ENCODE measurements around the gene RNF11.
"Not testable (repeated sequence)": the region's sequence is repeated elsewhere in the genome, so short reads cannot be mapped to it uniquely, and the experiment has no call there.

The RNF11 gene

GRCh38 chr1:51235673-51236530 lies at the start of gene RNF11:
Gene RNF11, plus strand, starts transcription at chr1:51236273. Its CDS starts 484 bp downstream, at chr1:51236757.
- peak; percentile 81 for DNase-seq

DNA sequence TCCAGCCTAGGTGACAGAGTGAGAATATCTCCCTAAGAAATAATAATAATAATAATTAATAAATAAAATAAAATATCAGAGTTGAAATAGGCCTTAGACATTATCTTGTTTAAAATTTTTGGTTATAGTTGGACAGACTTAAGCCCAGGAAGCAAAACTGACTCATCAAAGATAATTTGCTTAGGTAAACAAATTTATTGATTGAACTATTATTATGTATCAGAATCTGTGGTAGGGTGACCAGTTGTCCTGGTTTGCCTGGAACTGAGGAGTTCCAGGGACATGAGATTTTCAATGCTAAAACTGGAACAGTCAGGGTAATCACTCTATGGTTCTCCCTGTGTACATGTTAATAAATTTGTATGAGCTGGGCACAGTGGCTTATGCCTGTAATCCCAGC lies 47.8 kb upstream of the RNF11 start:
- DNase-seq = no peak

DNA sequence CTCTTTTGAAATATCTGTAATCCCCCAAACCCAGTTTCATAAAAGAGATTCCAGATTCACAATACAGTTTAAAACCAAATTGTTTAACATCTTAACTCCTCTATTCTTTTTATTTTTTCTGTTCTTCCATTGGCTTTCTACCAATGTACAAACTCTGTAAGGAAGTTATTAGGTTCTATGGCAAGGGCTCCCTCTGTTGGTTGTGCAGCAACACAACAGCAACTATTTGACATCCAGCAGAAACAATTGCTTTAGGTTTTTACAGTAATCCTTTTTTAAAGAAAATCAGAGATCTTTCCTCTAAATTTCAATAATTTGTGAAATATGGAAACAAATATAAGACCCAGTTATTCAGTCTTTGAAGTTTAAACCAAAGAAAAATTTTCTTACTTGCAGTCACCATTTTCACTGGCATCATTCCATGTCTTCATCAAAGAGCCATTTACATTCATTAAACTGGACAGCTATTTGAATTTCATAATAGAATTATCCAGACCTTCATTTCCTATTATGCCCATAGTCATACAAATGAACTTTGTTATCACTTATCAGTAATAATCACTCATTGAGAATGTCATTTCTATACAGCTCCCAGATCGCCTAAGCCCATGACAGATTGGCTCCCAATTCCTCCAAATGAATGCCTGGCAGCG lies 46.5 kb upstream of the RNF11 start:
- peak; percentile 37 for DNase-seq

DNA sequence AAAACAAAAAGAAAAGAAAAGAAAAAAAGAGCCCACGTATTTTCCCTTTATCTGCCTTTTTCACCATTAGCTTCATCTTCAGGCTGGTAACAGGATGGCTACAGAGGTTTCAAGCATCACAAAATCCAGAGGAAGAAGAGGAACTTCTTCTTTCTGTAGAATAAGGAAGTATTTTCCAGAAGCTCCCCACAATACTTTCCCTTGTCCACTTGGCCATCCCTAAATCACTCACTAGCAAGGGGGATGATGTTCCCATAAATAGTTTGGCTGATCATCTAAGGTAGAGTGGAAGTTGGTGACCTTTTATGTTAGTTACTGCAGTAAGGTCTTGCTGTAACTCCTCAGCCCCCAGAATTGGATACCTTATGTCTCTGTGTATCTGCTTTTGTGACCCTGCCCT lies 45.1 kb upstream of the RNF11 start:
- DNase-seq = no peak

DNA sequence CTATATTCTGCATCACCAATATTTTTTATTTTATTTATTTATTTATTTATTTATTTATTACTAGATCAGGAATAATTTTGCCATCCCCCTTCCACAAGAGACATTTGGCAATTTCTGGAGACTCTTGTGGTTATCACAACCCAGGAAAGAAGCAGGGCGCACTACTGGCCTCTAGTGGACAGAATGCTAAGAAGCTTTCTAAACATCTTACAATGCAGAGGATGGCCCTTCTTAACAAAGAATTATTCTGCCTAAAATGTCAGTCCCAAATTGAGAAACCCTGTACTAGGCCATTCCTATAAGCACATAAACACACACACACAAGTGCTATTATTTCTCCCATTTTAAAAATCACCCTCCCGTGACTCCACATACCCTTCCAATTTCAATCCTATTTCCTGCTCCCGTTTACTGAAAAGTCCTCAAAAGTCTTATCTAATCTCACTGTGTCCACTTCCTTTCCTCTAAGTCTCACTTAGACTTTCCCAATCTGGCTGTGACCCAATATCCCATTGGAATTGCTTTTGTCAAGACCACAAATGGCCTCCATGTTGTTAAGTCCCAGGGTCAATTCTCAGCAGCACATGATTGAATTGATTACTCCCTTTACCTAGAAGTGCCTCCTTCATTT lies 43.7 kb upstream of the RNF11 start:
- no peak for DNase-seq

GRCh38 chr1:51193564-51193963 lies 42.5 kb upstream of the RNF11 start:
- DNase-seq = no peak

DNA sequence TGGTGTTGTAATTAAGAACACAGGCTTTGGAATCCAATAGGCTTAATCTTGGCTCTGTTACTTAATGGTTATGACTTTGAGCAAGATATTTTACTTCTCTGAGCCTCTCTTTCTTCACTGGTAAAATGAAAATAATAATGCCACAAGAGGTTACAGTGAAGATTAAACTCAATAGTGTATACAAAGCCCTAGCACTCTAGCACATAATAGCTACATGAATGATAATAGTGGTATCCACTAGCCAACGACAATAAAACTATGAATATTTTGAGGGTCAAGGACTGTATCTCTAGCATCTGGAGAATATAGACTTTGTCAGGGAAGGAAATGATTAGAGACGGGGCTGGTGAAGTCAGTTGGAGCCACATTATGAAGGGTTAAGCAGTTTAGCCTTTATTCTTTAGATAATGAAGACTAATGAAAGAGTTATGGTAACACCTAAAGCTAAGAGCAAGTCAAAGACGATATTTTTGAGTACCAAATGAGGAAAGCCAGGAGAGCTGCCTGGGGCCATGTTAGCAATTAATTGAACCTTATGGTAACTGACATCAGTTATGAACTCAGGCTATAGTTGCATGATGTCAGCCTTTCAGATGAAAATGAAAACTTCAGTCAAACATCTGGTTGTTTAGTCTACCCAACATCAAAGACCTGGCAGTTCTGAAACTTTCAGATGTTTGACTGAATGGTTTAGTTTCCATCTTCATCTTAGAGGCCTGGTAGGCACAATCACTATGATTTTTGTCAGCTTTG lies 32.8 kb upstream of the RNF11 start:
- no peak for DNase-seq

DNA sequence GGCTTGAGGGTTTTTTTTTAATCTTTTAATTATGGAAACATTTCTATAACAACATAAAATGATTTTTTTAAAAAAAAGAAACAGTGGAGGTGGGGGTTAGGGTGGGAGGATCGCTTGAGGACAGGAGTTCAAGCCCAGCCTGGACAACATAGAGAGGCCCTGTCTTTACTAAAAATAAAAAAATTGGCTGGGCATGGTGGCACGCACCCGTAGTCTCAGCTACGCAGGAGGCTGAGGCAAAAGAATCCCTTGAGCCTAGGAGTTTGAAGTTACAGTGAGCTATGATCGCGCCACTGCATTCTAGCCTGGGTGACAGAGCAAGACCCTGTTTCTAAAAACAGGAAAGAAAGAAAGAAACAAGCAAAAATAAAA lies 32.2 kb upstream of the RNF11 start:
- no peak for DNase-seq

DNA sequence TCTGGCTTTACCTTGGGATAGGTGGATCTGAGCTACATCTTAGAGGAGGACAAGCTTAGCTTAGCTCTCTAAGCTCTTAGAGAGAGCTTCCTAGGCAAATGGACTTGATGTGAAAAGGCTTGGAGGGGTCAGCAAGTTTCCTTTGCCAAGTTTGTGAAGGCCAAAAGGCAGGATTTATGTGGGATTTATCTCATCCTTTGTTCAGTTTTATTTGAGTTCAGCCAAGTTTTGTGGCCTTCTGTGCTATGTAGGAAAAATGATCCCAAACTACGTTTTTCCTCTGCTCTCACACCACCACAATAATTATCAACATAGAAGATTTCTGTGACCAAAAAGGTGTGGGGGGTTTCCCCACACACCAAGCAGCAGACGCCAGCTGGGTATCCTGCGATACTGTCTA lies 26.0 kb upstream of the RNF11 start:
- DNase-seq = no peak

DNA sequence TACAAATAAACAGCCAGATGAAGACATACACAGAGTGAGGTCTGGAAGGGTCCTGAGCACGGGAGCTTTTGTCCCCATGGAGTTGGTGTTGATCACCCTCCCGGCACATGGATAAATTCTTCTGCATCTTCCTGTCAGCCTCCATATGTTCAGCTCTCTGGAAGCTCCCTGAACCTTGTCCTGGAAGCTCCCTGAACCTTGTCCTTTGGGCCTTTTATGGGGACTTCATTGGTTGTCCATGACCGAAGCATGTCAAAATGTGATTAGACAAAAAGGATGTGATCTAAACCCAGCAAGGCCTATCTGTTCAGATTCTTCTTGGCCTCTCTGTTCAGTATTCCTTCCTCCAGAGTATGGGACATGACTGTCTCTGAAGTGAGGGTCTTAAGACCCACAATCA lies 25.4 kb upstream of the RNF11 start:
- no peak for DNase-seq

DNA sequence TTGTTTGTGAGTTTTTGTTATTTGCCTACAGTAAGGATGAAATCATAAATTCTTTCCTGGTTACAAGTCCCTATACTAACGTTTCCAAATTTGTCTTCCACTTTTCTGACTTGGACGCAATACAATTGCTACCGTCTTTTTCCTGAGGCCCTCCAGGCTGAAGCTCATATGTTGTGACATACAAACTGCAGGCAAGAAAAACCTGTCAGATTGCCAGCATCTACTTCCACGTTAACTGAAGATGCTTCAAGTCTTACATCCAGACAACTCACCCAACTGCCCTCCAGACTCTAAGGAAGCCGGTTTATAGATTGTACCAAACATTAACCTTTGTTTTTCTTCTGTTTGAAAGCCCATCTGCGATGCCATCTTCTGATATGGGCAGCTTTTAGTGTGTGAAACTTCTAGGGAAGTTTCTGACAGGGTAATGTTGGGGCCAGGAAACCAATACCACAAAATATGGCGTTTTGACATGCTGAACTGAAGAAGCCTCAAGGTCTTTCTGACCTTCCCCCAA lies 21.4 kb upstream of the RNF11 start:
- DNase-seq = no peak

GRCh38 chr1:51215169-51215568 lies 20.9 kb upstream of the RNF11 start:
- no peak for DNase-seq

- DNase-seq = no peak
Observed at GRCh38 chr1:51216631-51217030, 19.4 kb upstream of the RNF11 start.

GRCh38 chr1:51217101-51217500 lies 19.0 kb upstream of the RNF11 start:
- DNase-seq = no peak

DNA sequence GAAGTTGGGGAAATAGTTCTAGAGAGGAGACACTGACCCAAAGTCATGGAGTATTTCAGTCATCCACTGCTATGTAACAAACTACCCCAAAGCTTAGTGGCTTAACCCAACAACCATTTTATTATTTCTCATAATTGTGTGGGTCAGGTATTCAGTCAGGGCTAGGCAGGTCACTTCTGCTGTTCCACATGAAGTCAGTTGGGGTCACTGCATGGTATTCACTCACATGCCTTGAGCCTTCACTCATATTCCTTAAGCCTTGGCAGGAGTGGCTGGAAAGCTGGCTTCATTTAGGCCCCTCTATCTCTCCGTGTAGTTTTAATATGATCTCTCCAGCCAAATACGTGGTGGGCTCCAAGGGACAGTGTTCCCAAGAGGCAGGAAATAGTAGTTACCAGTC lies 17.5 kb upstream of the RNF11 start:
- DNase-seq = no peak

- DNase-seq = peak; percentile 76
Observed at GRCh38 chr1:51219022-51219421, 17.1 kb upstream of the RNF11 start.

GRCh38 chr1:51221529-51221928 lies 14.5 kb upstream of the RNF11 start:
- DNase-seq = not testable (repeated sequence)

DNA sequence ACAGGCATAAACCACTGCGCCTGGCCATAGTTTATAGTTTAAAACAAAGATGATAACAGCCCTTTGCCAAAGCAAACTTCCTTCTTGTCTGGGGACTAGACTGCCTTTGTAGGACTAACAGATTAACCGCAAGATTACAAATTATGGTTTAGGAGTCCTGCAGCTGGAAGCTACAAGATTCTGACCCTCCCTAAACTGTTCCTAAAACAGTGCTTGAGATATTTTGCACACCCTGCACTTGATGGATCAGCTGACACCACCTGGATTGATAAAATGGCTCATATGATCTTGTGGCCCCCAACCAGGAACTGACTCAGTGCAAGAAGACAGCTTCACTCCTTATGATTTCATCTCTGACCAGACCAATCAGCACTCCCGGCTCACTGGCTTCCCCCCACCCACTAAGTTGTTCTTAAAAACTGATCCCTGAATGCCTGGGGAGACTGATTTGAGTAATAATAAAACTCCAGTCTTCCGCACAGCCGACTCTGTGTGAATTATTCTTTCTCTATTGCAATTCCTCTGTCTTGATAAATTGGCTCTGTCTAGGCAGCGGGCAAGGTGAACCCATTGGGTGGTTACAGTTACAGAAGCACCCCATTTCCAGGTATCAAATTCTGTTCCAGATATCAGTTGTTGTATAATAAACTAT lies 13.8 kb upstream of the RNF11 start:
- no peak for DNase-seq

DNA sequence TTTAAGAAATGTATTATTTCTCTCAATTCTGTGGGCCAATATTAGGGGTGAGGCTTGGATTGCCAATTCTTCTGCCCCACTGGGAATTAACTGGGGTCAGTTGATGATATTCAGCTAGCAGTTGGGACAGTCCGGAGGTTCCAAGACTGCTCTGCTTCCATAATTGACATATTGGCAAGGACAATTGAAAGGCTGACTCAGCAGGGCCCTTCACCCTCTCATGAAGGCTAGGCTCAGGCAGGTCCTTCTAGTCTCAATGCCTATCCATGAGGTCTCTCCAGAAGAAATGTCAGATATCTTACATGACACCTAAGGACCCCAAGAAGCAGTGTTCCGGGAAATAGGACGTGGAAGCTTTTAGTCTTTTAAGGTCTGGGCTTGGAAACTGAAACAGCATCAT lies 13.3 kb upstream of the RNF11 start:
- DNase-seq = no peak

- DNase-seq = no peak
Observed at GRCh38 chr1:51224255-51224654, 11.8 kb upstream of the RNF11 start.

DNA sequence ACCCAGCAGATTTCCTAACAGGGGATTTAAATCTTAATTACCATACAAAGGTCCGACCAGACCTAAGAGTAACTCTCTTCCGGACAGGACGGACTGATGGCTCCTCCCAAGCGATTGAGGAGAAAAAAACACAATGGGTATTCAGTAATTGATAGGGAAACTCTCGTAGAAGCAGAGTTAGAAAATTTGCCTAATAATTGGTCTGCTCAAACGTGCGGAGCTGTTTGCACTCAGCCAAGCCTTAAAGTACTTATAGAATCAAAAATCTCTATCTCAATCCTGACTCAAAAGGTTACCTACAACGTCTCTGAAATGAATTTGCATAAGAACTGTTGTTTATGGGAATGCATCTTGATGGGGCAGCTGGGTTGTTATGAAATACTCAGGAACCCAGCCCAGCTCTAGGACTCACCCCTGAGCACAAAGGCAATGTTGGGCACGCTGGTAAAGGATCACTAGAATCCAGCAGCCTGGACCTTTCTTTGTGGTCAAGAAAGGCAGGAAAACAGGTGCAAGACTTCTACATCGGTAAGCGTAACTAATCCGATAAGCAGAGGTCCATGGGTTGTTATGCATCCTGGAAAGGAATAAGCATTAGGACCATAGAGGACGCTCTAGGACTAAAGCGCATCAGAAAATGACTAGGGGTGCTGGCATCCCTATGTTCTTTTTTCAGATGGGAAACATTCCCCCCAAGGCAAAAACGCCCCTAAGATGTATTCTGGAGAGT lies 8.7 kb upstream of the RNF11 start:
- peak; percentile 58 for DNase-seq

DNA sequence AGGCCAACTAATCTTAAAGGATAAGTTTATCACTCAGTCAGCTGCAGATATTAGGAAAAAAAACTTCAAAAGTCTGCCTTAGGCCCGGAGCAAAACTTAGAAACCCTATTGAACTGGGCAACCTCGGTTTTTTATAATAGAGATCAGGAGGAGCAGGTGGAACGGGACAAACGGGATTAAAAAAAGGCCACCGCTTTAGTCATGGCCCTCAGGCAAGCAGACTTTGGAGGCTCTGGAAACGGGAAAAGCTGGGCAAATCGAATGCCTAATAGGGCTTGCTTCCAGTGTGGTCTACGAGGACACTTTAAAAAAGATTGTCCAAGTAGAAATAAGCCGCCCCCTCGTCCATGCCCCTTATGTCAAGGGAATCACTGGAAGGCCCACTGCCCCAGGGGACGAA lies 7.6 kb upstream of the RNF11 start:
- DNase-seq = not testable (repeated sequence)
